Esophagus (tissue), 2 donors: ENCODE results near the gene TAS2R4. TPM values are rescaled to one million over a fixed set of nuclear protein-coding genes. Genes with fewer than 3 reads are reported as not detected.
"Not testable (repeated sequence)": the region's sequence is repeated elsewhere in the genome, so short reads cannot be mapped to it uniquely, and the experiment has no call there.

ENCODE experiments used
- H3K27ac ChIP-seq, 2 donors: one replicate each; pipeline ENCODE4 v1.5.1; 2013; ENCODE audit warnings: low read depth in 2 of 2, mild to moderate bottlenecking in 2 of 2, inconsistent platforms in 1 of 2, low read length in 1 of 2, moderate library complexity in 1 of 2
- H3K27me3 ChIP-seq, 2 donors: one replicate each; pipeline ENCODE4 v1.6.1; 2013; ENCODE audit warnings: low read length in 2 of 2, control low read depth in 1 of 2, mild to moderate bottlenecking in 1 of 2; ENCODE audit not compliant: insufficient read depth in 2 of 2, control insufficient read depth in 1 of 2
- H3K36me3 ChIP-seq, 2 donors: one replicate each; pipeline ENCODE4 v1.6.1; 2013; ENCODE audit warnings: low read length in 1 of 2; ENCODE audit not compliant: control insufficient read depth in 2 of 2, insufficient read depth in 2 of 2
- H3K4me1 ChIP-seq, 2 donors: one replicate each; pipeline ENCODE4 v1.6.1; 2013; ENCODE audit warnings: low read length in 1 of 2; ENCODE audit not compliant: control insufficient read depth in 2 of 2, insufficient read depth in 2 of 2
- H3K4me3 ChIP-seq, 2 donors: one replicate each; pipeline ENCODE4 v1.5.1; 2013; ENCODE audit warnings: low read length in 2 of 2, mild to moderate bottlenecking in 2 of 2, low read depth in 1 of 2, moderate library complexity in 1 of 2
- H3K9me3 ChIP-seq, 2 donors: one replicate each; pipeline ENCODE4 v1.6.1; 2013; ENCODE audit warnings: mild to moderate bottlenecking in 2 of 2, low read depth in 1 of 2, low read length in 1 of 2, moderate library complexity in 1 of 2; ENCODE audit not compliant: control insufficient read depth in 2 of 2, insufficient read depth in 1 of 2
- WGBS, 2 donors: extraction: QIAGEN DNeasy Blood & Tissue Kit; methylation state at CpG; one replicate each; pipeline ENCODE4 v1.1.7; 2013; 5-methylcytosine and 5-hydroxymethylcytosine counted together
- polyA plus RNA-seq, 2 donors: library from polyadenylated mRNA; stranded (reverse); fragments of 200-250 nt; gene quantifications; one replicate each; pipeline ENCODE4 v1.2.3, GENCODE V29; 2013
- donor health status: healthy with polysubstance abuse.
- donor health status: Bipolar disorder and iron deficiency.

Gene TAS2R4
- polyA plus RNA-seq, 2 donors, result 0.11 to 0.51 TPM

DNA sequence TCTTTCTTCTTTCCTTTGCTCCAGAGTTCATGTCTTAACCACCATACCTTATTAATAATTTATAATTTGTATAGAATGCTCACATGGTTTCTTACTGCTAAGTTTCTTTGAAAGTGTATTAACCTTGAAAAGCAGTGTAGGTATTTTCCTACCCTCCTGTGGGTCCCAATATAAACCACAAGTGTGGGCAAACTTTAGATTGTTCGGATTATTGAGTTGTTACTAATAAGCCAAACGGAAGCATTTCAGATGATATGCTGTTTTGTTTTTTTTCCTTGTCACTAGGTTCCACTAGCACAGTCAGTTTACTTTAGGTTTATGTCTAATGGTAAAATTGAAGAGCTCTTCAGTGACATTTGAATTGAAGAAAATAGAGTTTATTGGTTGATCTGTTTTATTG is 28.1 kb upstream of the TAS2R4 start:
- no peaks in the 10 kb centered on the region for H3K4me1 ChIP-seq
- H3K27me3 ChIP-seq, result no peaks in the 10 kb centered on the region
- H3K9me3 ChIP-seq, result peaks cover 0 to 7% of the 10 kb centered on the region in 2 donors
- peaks cover 13 to 26% of the 10 kb centered on the region in 2 donors for H3K36me3 ChIP-seq
- WGBS, 2 donors, result 93 to 97% methylated on average over 2 of the region's 2 CpGs
- no peak overlapping the region for H3K4me3 ChIP-seq
- no peak overlapping the region for H3K27ac ChIP-seq

DNA sequence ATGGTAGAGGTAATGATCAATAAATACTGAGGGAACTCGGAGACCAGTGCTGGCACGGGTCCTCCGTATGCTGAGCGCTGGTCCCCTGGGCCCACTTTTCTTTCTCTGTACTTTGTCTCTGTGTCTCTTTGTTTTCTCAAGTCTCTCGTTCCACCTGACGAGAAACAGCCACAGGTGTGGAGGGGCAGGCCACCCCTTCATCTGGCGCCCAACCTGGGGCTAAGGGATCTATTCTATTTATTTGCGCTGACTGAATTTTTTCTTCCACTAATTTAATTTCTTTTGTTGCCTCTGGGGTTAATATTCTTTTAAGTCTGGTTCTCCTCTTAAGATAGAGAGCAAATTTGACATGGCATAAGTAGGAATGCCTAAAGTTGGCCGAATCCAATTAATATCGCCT is 24.6 kb upstream of the TAS2R4 start:
- H3K4me1 ChIP-seq, H3K27me3 ChIP-seq, H3K27ac ChIP-seq, H3K4me3 ChIP-seq, H3K9me3 ChIP-seq: not testable (repeated sequence)
- H3K36me3 ChIP-seq, result peaks cover 10 to 19% of the 10 kb centered on the region in 2 donors
- WGBS, 2 donors, result 97 to 98% methylated on average over 10 of the region's 10 CpGs

DNA sequence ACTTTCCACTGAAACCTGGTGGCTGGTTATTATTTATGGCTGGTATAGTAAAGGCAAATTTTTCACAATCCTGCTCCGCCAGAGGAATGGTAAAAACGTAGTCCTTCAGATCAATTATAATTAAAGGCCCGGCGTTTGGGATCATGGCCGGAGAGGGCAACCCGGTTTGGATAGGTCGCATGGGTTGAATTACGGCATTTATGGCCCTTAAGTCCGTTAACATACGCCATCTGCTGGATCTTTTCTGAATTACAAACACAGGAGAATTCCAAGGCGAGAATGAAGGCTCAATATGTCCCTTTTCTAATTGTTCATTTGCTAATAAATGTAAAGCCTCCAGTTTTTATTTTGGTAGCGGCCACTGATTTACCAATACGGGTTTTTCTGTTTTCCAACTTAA is 23.8 kb upstream of the TAS2R4 start:
- Histone ChIP-seq H3K9me3 (peaks cover 0 to 7% of the 10 kb centered on the region in 2 donors), H3K36me3 (peaks cover 14 to 22% of the 10 kb centered on the region in 2 donors), H3K4me1 (no peaks in the 10 kb centered on the region), H3K27me3 (no peaks in the 10 kb centered on the region), H3K27ac (no peak overlapping the region), H3K4me3 (no peak overlapping the region)
- 97 to 98% methylated on average over 13 of the region's 13 CpGs for WGBS, 2 donors

DNA sequence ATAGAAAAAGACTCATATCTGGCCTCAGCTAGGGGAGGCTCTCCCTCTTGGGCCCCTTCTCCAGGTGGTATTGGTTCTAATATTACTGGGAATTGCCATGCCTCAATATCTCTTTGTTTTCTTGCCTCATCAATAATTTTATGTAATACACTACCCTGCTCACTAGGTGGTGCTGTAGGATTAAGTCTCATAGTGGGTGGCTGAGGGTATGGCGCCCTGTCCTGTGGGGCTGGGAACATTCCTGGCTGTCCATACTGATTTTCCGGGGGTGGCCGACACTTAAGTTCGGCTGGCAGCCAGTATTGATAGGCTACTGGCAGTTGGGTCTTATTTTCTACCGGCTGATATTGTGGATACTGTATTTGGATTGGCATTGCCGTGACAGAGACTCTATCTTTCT is 21.5 kb upstream of the TAS2R4 start:
- Histone ChIP-seq H3K27ac (no peak overlapping the region), H3K27me3 (no peaks in the 10 kb centered on the region), H3K36me3 (peaks cover 21 to 23% of the 10 kb centered on the region in 2 donors), H3K4me3 (no peak overlapping the region), H3K9me3 (peaks cover 0 to 7% of the 10 kb centered on the region in 2 donors), H3K4me1 (no peaks in the 10 kb centered on the region)
- WGBS, 2 donors, result 88 to 92% methylated on average over 6 of the region's 6 CpGs

DNA sequence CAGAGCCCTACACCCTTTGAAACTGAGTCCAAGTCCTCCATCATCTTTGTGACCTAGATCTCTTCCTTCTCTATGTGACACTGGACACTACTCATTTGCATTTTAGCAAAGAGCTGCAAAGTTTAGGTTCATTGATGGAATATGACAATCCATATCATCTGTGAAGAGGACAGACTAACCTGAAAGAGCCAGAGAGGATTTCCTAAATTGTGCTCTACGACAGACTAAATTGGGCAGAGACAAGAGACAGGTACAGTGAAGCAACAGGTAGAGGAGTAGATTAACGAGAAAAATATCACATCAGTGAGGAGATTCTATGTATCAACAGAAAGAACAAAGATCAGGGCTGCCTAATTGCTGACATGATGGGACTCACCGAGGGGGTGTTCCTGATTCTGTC is 12.7 kb upstream of the TAS2R4 start, which contains the start of gene TAS2R3:
Gene TAS2R3, plus strand, starts transcription at position 301 of the 400 bp plus-strand sequence. Its CDS starts 62 bp downstream, at position 363.
- Histone ChIP-seq H3K36me3 (peaks cover 9 to 11% of the 10 kb centered on the region in 2 donors), H3K4me1 (no peaks in the 10 kb centered on the region), H3K27me3 (no peaks in the 10 kb centered on the region), H3K27ac (no peak within 1 kb of the TSS), H3K9me3 (no peaks in the 10 kb centered on the region), H3K4me3 (no peak within 1 kb of the TSS)
- WGBS, 2 donors, result 89 to 98% methylated on average over 3 of the region's 3 CpGs

DNA sequence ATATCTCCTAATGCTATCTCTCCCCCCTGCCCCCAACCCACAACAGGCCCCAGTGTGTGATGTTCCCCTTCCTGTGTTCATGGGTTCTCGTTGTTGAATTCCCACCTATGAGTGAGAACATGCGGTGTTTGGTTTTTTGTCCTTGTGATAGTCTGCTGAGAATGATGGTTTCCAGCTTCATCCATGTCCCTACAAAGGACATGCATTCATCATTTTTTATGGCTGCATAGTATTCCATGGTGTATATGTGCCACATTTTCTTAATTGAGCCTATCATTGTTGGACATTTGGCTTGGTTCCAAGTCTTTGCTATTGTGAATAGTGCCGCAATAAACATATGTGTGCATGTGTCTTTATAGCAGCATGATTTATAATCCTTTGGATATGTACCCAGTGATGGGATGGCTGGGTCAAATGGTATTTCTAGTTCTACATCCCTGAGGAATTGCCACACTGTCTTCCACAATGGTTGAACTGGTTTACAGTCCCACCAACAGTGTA is 6.3 kb upstream of the TAS2R4 start:
- WGBS, 2 donors, result 95 to 97% methylated on average over 3 of the region's 3 CpGs
- H3K27ac ChIP-seq, H3K4me3 ChIP-seq, H3K27me3 ChIP-seq, H3K36me3 ChIP-seq, H3K9me3 ChIP-seq, H3K4me1 ChIP-seq: not testable (repeated sequence)

DNA sequence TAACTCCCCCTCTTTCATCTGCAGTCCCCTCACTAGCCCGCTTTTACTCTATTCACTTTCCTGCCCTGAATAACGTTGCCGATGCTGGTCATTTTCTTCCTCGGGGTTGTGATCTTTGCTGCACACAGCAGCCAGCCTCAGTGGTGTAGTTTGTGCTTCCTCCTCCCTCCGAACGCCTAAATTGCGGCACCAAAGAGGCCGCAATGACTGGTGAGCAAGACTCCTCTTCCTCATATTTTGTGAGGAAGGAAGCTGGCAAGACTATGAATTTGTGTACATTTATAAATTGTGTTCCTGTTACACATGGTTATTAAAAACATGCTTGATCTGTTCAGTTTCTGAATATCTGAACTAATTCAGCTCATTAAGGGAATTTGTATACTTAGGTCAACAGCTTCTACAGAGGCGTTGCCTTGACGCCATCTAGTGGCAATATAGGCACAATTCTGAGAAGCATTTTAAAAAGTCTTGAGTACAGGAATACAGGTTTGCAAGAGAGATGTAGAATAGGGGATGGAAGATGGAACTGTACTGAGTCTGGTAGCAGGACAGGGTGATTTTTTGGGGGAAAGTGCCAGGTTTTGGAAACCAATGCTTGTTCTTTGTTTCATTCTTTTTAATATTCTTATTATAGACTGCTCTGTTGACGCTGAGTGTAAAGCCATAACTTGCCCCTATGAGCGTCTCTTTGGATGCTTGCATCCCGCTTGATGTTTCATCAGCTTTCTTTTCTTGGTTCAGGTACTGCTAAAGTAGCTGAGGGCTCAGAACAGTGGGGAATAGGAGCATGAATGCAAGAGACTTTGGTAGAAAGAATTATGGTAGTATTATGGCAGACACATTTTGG is 9.5 kb downstream of the TAS2R4 start:
- no peak overlapping the region for H3K27ac ChIP-seq
- no peaks in the 10 kb centered on the region for H3K9me3 ChIP-seq
- no peaks in the 10 kb centered on the region for H3K27me3 ChIP-seq
- H3K4me1 ChIP-seq, result no peaks in the 10 kb centered on the region
- H3K36me3 ChIP-seq, result peaks cover 2 to 3% of the 10 kb centered on the region in 2 donors
- 72 to 77% methylated on average over 13 of the region's 13 CpGs for WGBS, 2 donors
- no peak overlapping the region for H3K4me3 ChIP-seq

DNA sequence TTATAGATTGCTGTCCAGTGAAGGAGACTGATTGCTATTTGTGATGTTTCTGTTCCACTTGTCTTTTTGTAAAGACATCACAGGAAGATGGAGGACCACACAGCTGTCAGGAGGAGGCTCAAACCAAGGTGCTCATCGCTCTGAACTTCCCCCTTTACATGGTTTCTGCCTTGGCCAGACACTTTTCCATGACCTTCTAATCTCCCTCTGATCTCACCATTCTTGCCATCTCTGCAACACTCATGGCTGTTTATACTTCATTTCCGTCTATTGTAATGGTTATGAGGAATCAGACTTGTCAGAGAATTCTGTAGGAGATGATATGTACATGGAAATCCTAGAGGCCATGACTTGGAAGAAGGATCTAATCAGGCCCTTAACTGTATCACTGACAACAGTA is 11.8 kb downstream of the TAS2R4 start:
- no peaks in the 10 kb centered on the region for H3K9me3 ChIP-seq
- no peaks in the 10 kb centered on the region for H3K4me1 ChIP-seq
- no peaks in the 10 kb centered on the region for H3K27me3 ChIP-seq
- H3K4me3 ChIP-seq, result no peak overlapping the region
- H3K36me3 ChIP-seq, result peaks cover 3 to 4% of the 10 kb centered on the region in 2 donors
- H3K27ac ChIP-seq, result no peak overlapping the region
- WGBS, 2 donors, result 82 to 84% methylated on average over 2 of the region's 2 CpGs

DNA sequence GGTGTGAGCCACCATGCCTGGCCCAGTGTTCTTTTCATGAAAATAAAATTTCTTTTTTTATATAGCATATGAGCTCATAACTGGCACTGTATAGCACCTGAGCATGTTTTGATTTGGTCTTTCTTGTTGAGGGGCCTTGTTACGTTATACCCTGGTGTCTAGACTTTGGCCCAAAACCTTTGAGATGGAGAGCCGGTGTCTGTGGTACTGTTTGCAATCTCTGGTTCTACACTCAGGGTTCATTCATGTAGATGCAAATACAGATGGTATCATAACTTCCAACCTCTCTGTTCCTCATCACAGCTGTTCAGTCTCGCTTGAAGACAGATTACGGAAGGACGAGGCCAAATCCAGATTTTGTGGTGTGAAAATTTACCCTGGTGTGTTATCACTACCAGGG is 13.4 kb downstream of the TAS2R4 start, which contains the start of gene TAS2R5:
Gene TAS2R5, plus strand, starts transcription at position 301 of the 400 bp plus-strand sequence. CDS start 145 bp downstream, outside the sequence.
- Histone ChIP-seq H3K36me3 (peaks cover 3 to 4% of the 10 kb centered on the region in 2 donors), H3K4me3 (no peak within 1 kb of the TSS), H3K27ac (no peak within 1 kb of the TSS), H3K27me3 (no peaks in the 10 kb centered on the region), H3K4me1 (no peaks in the 10 kb centered on the region), H3K9me3 (no peaks in the 10 kb centered on the region)
- WGBS, 2 donors, result 83 to 85% methylated on average over 5 of the region's 5 CpGs
